IPS-15b (cell line): ENCODE measurements around the gene YIPF4.
"Not testable (repeated sequence)": the region's sequence is repeated elsewhere in the genome, so short reads cannot be mapped to it uniquely, and the experiment has no call there.

Source experiments
- H3K27me3 ChIP-seq: one replicate; pipeline ENCODE4 v1.6.1; 2013; ENCODE audit warnings: low read length; ENCODE audit not compliant: control insufficient read depth, insufficient read depth
- H3K36me3 ChIP-seq: one replicate; pipeline ENCODE4 v1.6.1; 2013; ENCODE audit warnings: low read length; ENCODE audit not compliant: control insufficient read depth, insufficient read depth
- H3K4me1 ChIP-seq: one replicate; pipeline ENCODE4 v1.6.1; 2013; ENCODE audit warnings: mild to moderate bottlenecking, low read length; ENCODE audit not compliant: control insufficient read depth, insufficient read depth
- H3K4me3 ChIP-seq: one replicate; pipeline ENCODE4 v1.5.1; 2013; ENCODE audit warnings: low read depth, low read length
- H3K9ac ChIP-seq: one replicate; pipeline ENCODE4 v1.6.1; 2013; ENCODE audit warnings: low read depth, mild to moderate bottlenecking, low read length
- H3K9me3 ChIP-seq: one replicate; pipeline ENCODE4 v1.6.1; 2013; ENCODE audit warnings: mild to moderate bottlenecking, low read length; ENCODE audit not compliant: control insufficient read depth, insufficient read depth

YIPF4 gene

DNA sequence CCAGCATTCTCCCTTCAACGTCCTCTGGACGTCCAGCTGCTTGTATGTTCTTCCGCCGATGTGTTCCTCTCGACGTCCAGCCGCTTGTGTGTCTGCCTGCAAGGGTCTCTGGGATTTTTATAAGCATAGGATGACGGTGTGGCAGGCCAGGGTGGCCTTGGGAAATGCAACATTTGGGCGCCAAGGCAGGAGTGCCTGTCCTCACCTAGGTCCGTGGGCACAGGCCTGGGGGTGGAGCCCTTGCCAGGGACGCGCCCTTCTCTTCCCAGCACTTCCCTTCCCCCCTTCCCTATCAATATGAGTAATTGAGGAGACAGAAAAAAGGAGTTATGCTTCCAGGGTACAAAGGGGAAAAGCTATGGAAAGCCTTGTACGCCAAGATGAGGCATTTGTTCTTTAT lies 19.5 kb upstream of the YIPF4 start:
- Histone ChIP-seq H3K4me1 (no peaks in the 10 kb centered on the region), H3K9ac (no peak overlapping the region), H3K36me3 (no peaks in the 10 kb centered on the region), H3K4me3 (no peak overlapping the region), H3K27me3 (no peaks in the 10 kb centered on the region), H3K9me3 (no peaks in the 10 kb centered on the region)

DNA sequence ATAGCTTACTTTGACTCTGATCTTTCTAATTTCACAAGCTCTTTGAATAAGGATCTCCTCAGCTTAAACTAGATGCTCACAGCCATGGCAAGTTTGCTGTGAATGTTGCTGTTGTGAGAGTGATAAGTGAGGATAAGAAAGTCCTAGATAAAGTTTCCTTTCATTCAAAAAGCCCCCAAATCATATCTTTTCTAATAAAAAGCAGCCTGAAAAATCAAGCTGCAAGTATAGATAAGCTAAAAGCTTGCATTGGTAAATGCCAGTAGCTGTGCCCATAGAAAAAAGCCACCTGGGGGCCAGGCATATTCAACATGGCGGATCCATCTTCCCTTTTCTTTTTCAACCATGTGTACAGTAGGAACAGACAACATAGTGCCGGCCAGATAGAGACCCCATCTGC lies 17.3 kb upstream of the YIPF4 start:
- no peak overlapping the region for H3K9ac ChIP-seq
- no peaks in the 10 kb centered on the region for H3K9me3 ChIP-seq
- no peak overlapping the region for H3K4me3 ChIP-seq
- no peaks in the 10 kb centered on the region for H3K4me1 ChIP-seq
- no peaks in the 10 kb centered on the region for H3K27me3 ChIP-seq
- H3K36me3 ChIP-seq, result no peaks in the 10 kb centered on the region

DNA sequence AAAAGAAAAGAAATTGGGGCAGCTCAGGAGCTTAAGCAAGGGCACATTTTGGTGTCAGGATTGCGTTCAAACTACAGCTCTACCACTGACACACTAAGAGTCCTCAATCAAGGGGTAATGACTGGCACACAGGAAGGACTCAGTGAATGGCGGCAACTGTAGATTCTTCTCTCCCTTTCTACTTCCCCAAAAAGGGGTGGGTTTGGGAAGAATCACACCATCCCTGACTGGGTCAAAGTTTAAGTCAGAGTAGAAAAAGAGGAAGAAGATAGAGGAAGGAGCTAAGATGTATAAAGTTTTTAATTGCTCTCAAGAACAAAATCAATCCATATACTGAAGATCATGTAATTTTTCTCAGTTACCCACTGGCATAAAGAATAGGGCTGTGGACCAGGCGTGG lies 15.6 kb upstream of the YIPF4 start:
- Histone ChIP-seq H3K36me3 (no peaks in the 10 kb centered on the region), H3K9me3 (no peaks in the 10 kb centered on the region), H3K27me3 (no peaks in the 10 kb centered on the region), H3K4me3 (no peak overlapping the region), H3K9ac (no peak overlapping the region), H3K4me1 (no peaks in the 10 kb centered on the region)

DNA sequence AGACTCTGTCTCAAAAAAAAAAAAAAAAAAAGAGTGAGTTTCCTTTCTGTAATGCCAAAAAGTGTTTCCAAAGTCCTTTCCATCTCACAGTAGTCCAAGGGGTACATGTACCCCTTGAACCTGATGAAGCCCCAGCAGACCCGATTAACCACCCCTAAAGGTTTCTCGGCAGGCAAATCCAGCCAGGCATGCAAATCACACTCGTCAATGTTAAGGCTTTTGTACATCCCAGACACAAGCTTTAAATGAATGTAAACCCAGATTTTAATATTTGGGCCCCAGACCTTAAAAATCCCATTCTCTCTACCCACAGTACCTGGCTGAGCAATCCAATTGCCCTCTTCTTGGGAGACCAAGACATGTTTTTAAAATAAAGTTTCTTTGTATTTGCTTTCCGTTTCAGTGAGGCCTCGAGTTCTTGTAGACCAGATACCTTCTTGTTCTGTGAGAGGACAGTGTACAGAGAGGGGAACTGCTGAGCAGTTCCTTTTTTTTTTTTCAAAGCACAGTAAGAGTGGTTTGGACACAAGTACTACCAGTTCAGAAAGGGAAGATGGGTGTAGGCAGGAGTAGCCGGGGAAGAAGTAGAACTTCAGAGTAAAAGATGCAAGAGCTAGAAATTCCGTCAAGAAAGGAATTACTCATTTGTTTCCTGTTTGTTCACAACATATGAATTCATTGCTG lies 13.1 kb upstream of the YIPF4 start, which contains the start of gene NLRC4:
Gene NLRC4 (minus strand): TSS at position 465 of the 684 bp plus-strand sequence. CDS start 8,111 bp downstream, outside the sequence.
- H3K27me3 ChIP-seq, result no peaks in the 10 kb centered on the region
- no peak within 1 kb of the TSS for H3K9ac ChIP-seq
- no peak within 1 kb of the TSS for H3K4me3 ChIP-seq
- no peaks in the 10 kb centered on the region for H3K36me3 ChIP-seq
- no peaks in the 10 kb centered on the region for H3K9me3 ChIP-seq
- no peaks in the 10 kb centered on the region for H3K4me1 ChIP-seq

DNA sequence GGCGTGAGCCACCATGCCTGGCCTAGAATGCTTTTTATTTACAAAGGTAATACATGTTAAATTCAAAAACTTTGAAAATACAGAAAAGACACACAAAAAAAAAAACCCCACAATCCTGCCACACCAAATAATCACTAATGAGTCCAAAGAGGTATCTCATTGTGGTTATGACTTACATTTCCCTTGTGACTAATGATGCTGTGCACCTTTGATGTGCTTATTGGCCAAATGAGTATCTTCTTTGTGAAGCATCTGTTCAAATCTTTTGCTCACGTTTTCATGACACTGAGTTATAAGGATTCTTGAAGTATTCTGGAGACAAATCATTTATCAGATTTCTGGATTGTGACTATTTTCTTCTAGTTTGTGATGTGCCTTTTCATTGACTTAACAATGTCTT lies 6.6 kb upstream of the YIPF4 start:
- no peaks in the 10 kb centered on the region for H3K9me3 ChIP-seq
- peaks cover 3% of the 10 kb centered on the region for H3K4me1 ChIP-seq
- no peak overlapping the region for H3K4me3 ChIP-seq
- no peaks in the 10 kb centered on the region for H3K27me3 ChIP-seq
- H3K36me3 ChIP-seq, result no peaks in the 10 kb centered on the region
- H3K9ac ChIP-seq, result no peak overlapping the region

DNA sequence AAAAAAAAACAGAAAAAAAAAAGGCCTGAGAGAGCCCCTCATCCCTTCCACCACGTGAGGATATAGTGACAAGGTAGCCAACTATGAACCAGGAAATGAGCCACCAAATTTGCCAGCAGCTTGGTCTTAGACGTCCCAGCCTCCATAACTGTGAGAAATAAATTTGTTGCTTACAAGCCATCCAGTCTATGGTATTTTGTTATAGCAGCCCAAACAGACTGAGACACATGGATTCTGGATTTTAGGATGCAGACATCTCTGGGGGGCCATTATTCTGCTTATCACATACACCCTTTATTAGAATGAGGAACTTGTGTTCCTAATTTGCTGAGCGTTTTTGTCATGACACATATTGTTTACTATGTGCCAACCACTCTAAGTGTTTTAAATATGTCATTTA lies 5.4 kb upstream of the YIPF4 start:
- Histone ChIP-seq H3K9me3 (no peaks in the 10 kb centered on the region), H3K4me3 (no peak overlapping the region), H3K27me3 (no peaks in the 10 kb centered on the region), H3K36me3 (no peaks in the 10 kb centered on the region), H3K4me1 (peaks cover 5% of the 10 kb centered on the region), H3K9ac (no peak overlapping the region)

DNA sequence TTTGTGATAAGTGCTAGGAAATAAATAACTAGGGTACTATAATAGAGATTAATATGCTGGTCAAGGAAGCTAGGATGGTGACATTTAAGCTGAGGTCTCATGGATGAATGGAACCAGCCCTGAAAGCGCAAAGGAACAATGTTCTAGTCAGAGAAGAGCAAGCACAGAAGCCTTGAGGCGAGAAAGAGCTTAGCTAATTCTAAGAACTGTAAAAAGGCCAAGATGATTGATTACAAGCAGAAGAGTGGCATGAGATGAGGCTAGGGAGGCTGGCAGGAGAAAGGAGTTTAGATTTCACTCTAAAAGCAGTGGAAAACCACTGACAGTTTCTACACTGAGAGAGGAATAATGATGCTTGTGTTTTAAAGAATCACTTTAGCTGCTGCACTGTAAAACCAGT lies 3.4 kb upstream of the YIPF4 start:
- no peaks in the 10 kb centered on the region for H3K9me3 ChIP-seq
- no peak overlapping the region for H3K9ac ChIP-seq
- H3K4me1 ChIP-seq, result peaks cover 8% of the 10 kb centered on the region
- no peak overlapping the region for H3K4me3 ChIP-seq
- no peaks in the 10 kb centered on the region for H3K36me3 ChIP-seq
- no peaks in the 10 kb centered on the region for H3K27me3 ChIP-seq

DNA sequence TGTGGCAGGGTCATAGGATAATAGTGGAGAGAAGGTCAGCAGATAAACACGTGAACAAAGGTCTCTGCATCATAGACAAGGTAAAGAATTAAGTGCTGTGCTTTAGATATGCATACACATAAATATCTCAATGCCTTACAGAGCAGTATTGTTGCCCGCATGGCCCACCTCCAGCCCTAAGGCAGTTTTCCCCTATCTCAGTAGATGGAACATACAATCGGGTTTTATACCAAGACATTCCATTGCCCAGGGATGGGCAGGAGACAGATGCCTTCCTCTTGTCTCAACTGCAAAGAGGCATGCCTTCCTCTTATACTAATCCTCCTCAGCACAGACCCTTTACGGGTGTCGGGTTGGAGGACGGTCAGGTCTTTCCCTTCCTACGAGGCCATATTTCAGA lies 1.9 kb upstream of the YIPF4 start:
- H3K4me3 ChIP-seq, H3K36me3 ChIP-seq, H3K27me3 ChIP-seq, H3K4me1 ChIP-seq, H3K9ac ChIP-seq, H3K9me3 ChIP-seq: not testable (repeated sequence)

DNA sequence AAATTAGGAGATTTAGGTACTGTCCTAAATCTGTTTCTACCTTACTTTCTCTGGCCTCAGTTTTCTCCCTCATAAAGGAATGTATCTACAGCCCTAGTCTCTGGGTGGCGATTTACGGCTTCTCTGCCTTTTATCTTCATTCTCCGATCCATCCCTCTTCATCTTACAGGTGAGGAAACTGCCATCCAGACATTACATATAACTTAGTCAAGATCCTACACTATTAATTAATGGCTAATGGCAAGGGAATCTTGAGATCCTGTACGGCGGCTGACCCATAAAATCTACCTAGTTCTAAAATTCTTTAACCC lies 386 bp upstream of the YIPF4 start:
- H3K36me3 ChIP-seq, result no peaks in the 10 kb centered on the region
- H3K9ac ChIP-seq, result peak overlapping the region; percentile 41
- peak overlapping the region; percentile 94 for H3K4me3 ChIP-seq

DNA sequence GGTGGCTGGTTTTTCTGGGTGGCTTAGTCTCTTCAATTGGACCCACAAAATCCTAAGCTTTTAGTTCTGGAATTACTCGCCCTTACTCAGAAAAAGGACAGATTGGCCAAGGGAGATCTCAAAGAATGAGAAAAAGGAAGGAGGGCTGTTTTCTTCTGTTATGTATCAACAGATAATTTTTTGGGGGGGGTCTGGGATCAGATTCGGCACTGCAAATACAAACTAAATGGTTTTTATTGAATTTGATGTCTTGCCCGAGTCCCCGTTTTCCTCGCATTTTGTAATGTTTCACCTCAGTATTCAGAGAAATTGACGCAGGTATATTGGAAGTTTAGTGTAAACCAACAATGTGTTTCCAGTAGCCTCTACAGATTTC lies 762 bp downstream of the YIPF4 start:
- Histone ChIP-seq H3K27me3 (no peaks in the 10 kb centered on the region), H3K4me3 (peak overlapping the region; percentile 94), H3K4me1 (peaks cover 8% of the 10 kb centered on the region), H3K9me3 (no peaks in the 10 kb centered on the region), H3K36me3 (no peaks in the 10 kb centered on the region), H3K9ac (peak overlapping the region; percentile 79)

More for the DNA sequence above, 386 bp upstream of the YIPF4 start:
- peaks cover 8% of the 10 kb centered on the region for H3K4me1 ChIP-seq
- H3K27me3 ChIP-seq, result no peaks in the 10 kb centered on the region
- H3K9me3 ChIP-seq, result no peaks in the 10 kb centered on the region

DNA sequence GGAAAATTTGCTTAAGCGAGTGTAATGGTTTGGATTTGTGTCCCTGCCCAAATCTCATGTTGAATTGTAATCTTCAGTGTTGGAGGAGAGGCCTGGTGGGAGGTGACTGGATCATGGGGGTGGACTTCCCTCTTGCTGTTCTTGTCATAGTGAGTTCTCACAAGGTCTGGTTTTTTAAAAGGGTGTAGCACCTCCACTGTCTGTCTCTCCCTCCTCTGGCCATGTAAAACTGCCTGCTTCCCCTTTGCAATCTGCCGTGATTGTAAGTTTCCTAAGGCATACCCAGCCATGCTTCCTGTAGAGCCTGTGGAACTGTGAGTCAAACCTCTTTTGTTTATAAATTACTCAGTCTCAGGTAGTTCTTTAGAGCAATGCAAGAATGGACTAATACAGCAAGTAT lies 6.6 kb downstream of the YIPF4 start:
- Histone ChIP-seq H3K36me3 (no peaks in the 10 kb centered on the region), H3K4me3 (no peak overlapping the region), H3K9ac (no peak overlapping the region), H3K4me1 (no peaks in the 10 kb centered on the region), H3K27me3 (no peaks in the 10 kb centered on the region), H3K9me3 (no peaks in the 10 kb centered on the region)

DNA sequence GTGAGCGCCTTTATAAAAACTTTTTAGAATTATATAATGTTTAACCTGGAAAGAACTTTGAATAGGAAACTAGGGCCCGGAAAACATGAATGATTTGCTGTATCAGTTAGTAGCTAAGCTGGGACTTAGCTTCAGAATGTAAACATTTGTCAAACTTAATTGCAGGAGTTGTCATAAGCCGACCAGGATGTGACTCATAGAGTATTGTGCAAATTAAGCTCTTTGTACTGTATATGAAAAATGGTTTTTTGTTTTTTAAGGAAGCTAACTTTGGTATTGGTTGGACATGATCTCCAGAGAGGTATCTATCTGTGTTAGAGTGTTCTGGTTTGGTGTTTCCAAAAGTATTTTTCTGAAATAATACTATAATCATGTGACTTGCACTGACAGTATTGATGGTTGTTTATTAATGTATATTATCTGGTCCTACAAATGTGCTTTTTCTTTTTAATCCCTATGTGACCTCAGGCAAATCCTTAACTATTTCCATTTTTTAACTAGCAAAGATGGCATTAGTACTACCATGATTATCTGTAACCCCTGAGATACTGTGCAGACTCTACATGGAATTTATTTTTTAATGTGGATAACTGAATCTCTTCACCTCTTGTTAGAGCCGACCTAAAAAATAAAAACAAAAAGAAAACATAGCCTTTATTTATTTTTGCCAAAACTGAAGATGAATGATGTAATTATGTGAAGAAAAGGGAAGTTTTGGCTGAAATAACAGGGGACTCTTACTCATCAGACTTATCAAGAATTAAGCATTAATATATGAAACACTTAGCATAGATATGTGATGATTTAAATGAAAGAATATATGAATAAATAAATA lies 11.7 kb downstream of the YIPF4 start:
- H3K27me3 ChIP-seq, result no peaks in the 10 kb centered on the region
- H3K4me3 ChIP-seq, result no peak overlapping the region
- H3K9me3 ChIP-seq, result no peaks in the 10 kb centered on the region
- H3K4me1 ChIP-seq, result no peaks in the 10 kb centered on the region
- H3K36me3 ChIP-seq, result peaks cover 3% of the 10 kb centered on the region
- no peak overlapping the region for H3K9ac ChIP-seq
